ENCODE measurements around the gene DISC1. TPM values are rescaled to one million over a fixed set of nuclear protein-coding genes. Genes with fewer than 3 reads are reported as not detected.
A peak's percentile ranks its signal among the peaks of the same experiment; 100 is the strongest.

The DISC1 gene
- total RNA-seq, 1 donor from 2014 or later = 3.5 TPM

- Histone ChIP-seq H3K4me1 (peaks cover 78% of the 10 kb centered on the region), H3K36me3 (peaks cover 4% of the 10 kb centered on the region), H3K9me3 (replicated peaks) (peaks cover 10% of the 10 kb centered on the region), H3K27me3 (ENCODE audit: low read depth) (no peaks in the 10 kb centered on the region), H3K4me3 (no peak overlapping the region), H3K27ac (replicated peaks) (no peak overlapping the region)
- intact Hi-C loops (cut with micrococcal nuclease) = no loop called here
- no peak for DNase-seq
- peak; percentile 52 for TF ChIP-seq CTCF (IDR thresholded peaks at IDR 0.05; ENCODE audit: borderline replicate concordance)
Measured at GRCh38 chr1:231931846-231932454, 305.4 kb downstream of the DISC1 start.

GRCh38 chr1:231933711-231934626 lies 307.4 kb downstream of the DISC1 start:
- Histone ChIP-seq H3K36me3 (peaks cover 4% of the 10 kb centered on the region), H3K9me3 (replicated peaks) (peaks cover 10% of the 10 kb centered on the region), H3K27me3 (ENCODE audit: low read depth) (no peaks in the 10 kb centered on the region), H3K4me3 (no peak overlapping the region), H3K27ac (replicated peaks) (peak overlapping the region; percentile 54), H3K4me1 (peaks cover 70% of the 10 kb centered on the region)
- intact Hi-C loops (cut with micrococcal nuclease) = no loop called here
- no peak for TF ChIP-seq CTCF (IDR thresholded peaks at IDR 0.05; ENCODE audit: borderline replicate concordance)
- no peak for DNase-seq

- H3K27ac ChIP-seq (replicated peaks) = peak overlapping the region; percentile 54
- intact Hi-C loops (cut with micrococcal nuclease) = no loop called here
- peaks cover 62% of the 10 kb centered on the region for H3K4me1 ChIP-seq
- no peak for TF ChIP-seq CTCF (IDR thresholded peaks at IDR 0.05; ENCODE audit: borderline replicate concordance)
- H3K9me3 ChIP-seq (replicated peaks) = peaks cover 10% of the 10 kb centered on the region
- H3K4me3 ChIP-seq = peak overlapping the region; percentile 15
- H3K27me3 ChIP-seq (ENCODE audit: low read depth) = no peaks in the 10 kb centered on the region
- no peak for DNase-seq
- peaks cover 4% of the 10 kb centered on the region for H3K36me3 ChIP-seq
Measured at GRCh38 chr1:231934797-231935196, 308.2 kb downstream of the DISC1 start.

GRCh38 chr1:231935856-231936255 lies 309.3 kb downstream of the DISC1 start:
- no peak overlapping the region for H3K27ac ChIP-seq (replicated peaks)

More at GRCh38 chr1:231935856-231936255, 309.3 kb downstream of the DISC1 start:
- Histone ChIP-seq H3K27me3 (ENCODE audit: low read depth) (no peaks in the 10 kb centered on the region), H3K4me1 (peaks cover 51% of the 10 kb centered on the region), H3K9me3 (replicated peaks) (peaks cover 10% of the 10 kb centered on the region), H3K4me3 (no peak overlapping the region), H3K36me3 (peaks cover 4% of the 10 kb centered on the region)
- DNase-seq = no peak
- TF ChIP-seq CTCF (IDR thresholded peaks at IDR 0.05; ENCODE audit: borderline replicate concordance) = no peak
- intact Hi-C loops (cut with micrococcal nuclease) = no loop called here
